GM11168 (cell line): Measurements from ENCODE around the gene FTSJ1.
"Not testable (repeated sequence)": the region's sequence is repeated elsewhere in the genome, so short reads cannot be mapped to it uniquely, and the experiment has no call there.

Experiments
- in situ Hi-C: fragments of 300-500 bp; cut with MboI; formaldehyde crosslinking; loops from one replicate; pipeline ENCODE4 v1.12.0; 2022; ENCODE audit warnings: low sequenced_read_pairs; ENCODE audit not compliant: unreplicated experiment

FTSJ1 gene

GRCh38 chrX:48475774-48476577 lies at the start of gene FTSJ1:
FTSJ1 (plus strand) TSS chrX:48476199; CDS start chrX:48478048, 1,849 bp downstream.
- in situ Hi-C loops: no loop called here

GRCh38 chrX:48427027-48427716 lies 48.8 kb upstream of the FTSJ1 start:
- in situ Hi-C loops: not testable (repeated sequence)

GRCh38 chrX:48429606-48430005 lies 46.4 kb upstream of the FTSJ1 start:
- in situ Hi-C loops: not testable (repeated sequence)

- in situ Hi-C loops: not testable (repeated sequence)
Observed at GRCh38 chrX:48430166-48430565, 45.8 kb upstream of the FTSJ1 start.

- in situ Hi-C loops: not testable (repeated sequence)
Observed at GRCh38 chrX:48433713-48434112, 42.3 kb upstream of the FTSJ1 start.

- in situ Hi-C loops: not testable (repeated sequence)
Observed at GRCh38 chrX:48447201-48447600, 28.8 kb upstream of the FTSJ1 start.

GRCh38 chrX:48450076-48450475 lies 25.9 kb upstream of the FTSJ1 start:
- in situ Hi-C loops: loop anchor here (25.0 kb wide), 1 partner anchor 388 kb away; the partner anchor contains the start of gene ZNF630

- in situ Hi-C loops: loop anchor here (25.0 kb wide), 1 partner anchor 389 kb away; the partner anchor contains the start of gene ZNF630
Observed at GRCh38 chrX:48451708-48452107, 24.3 kb upstream of the FTSJ1 start.

- in situ Hi-C loops: loop anchor here (25.0 kb wide), 1 partner anchor 394 kb away; the partner anchor contains the start of gene ZNF630
Observed at GRCh38 chrX:48456628-48457331, 19.2 kb upstream of the FTSJ1 start.

GRCh38 chrX:48458711-48459110 lies 17.3 kb upstream of the FTSJ1 start:
- in situ Hi-C loops: loop anchor here (25.0 kb wide), 1 partner anchor 396 kb away; the partner anchor contains the start of gene ZNF630

- in situ Hi-C loops: loop anchor here (25.0 kb wide), 1 partner anchor 397 kb away; the partner anchor contains the start of gene ZNF630
Observed at GRCh38 chrX:48459483-48459882, 16.5 kb upstream of the FTSJ1 start.

GRCh38 chrX:48460031-48460430 lies 16.0 kb upstream of the FTSJ1 start:
- in situ Hi-C loops: loop anchor here (25.0 kb wide), 1 partner anchor 398 kb away; the partner anchor contains the start of gene ZNF630

GRCh38 chrX:48460606-48461005 lies 15.4 kb upstream of the FTSJ1 start:
- in situ Hi-C loops: loop anchor here (25.0 kb wide), 1 partner anchor 398 kb away; the partner anchor contains the start of gene ZNF630

GRCh38 chrX:48461830-48462229 lies 14.2 kb upstream of the FTSJ1 start:
- in situ Hi-C loops: loop anchor here (25.0 kb wide), 1 partner anchor 400 kb away; the partner anchor contains the start of gene ZNF630

- in situ Hi-C loops: loop anchor here (25.0 kb wide), 1 partner anchor 403 kb away; the partner anchor contains the start of gene ZNF630
Observed at GRCh38 chrX:48465336-48465933, 10.6 kb upstream of the FTSJ1 start.

- in situ Hi-C loops: loop anchor here (25.0 kb wide), 1 partner anchor 404 kb away; the partner anchor contains the start of gene ZNF630
Observed at GRCh38 chrX:48466696-48467095, 9.3 kb upstream of the FTSJ1 start.

- in situ Hi-C loops: loop anchor here (25.0 kb wide), 1 partner anchor 405 kb away; the partner anchor contains the start of gene ZNF630
Observed at GRCh38 chrX:48467281-48467761, 8.7 kb upstream of the FTSJ1 start.

- in situ Hi-C loops: loop anchor here (25.0 kb wide), 1 partner anchor 406 kb away; the partner anchor contains the start of gene ZNF630
Observed at GRCh38 chrX:48468247-48468671, 7.7 kb upstream of the FTSJ1 start.
